ENCODE results near the gene HSPA12B.

GRCh38 chr20:3689978-3690377 lies 42.5 kb upstream of the HSPA12B start:
- TF ChIP-seq, protein P1, sequence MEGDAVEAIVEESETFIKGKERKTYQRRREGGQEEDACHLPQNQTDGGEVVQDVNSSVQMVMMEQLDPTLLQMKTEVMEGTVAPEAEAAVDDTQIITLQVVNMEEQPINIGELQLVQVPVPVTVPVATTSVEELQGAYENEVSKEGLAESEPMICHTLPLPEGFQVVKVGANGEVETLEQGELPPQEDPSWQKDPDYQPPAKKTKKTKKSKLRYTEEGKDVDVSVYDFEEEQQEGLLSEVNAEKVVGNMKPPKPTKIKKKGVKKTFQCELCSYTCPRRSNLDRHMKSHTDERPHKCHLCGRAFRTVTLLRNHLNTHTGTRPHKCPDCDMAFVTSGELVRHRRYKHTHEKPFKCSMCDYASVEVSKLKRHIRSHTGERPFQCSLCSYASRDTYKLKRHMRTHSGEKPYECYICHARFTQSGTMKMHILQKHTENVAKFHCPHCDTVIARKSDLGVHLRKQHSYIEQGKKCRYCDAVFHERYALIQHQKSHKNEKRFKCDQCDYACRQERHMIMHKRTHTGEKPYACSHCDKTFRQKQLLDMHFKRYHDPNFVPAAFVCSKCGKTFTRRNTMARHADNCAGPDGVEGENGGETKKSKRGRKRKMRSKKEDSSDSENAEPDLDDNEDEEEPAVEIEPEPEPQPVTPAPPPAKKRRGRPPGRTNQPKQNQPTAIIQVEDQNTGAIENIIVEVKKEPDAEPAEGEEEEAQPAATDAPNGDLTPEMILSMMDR (conservative IDR thresholded peaks at IDR 0.05; ENCODE audit: low read length) = no peak
- TF ChIP-seq EZH2phosphoT487 (IDR thresholded peaks at IDR 0.05; ENCODE audit: borderline replicate concordance, low read depth, low read length) = no peak

All from OCI-LY7 (cell line).